GM19467 (cell line): ENCODE measurements around the gene GSX1.
"Not testable (repeated sequence)": the region's sequence is repeated elsewhere in the genome, so short reads cannot be mapped to it uniquely, and the experiment has no call there.

ENCODE experiments used
- ATAC-seq: cut with Tn5 transposase; IDR thresholded peaks from one replicate; pipeline ENCODE4 v1.9.1; 2021; ENCODE audit warnings: mild to moderate bottlenecking, moderate library complexity; ENCODE audit not compliant: unreplicated experiment

The GSX1 gene

GRCh38 chr13:27792393-27793218 lies at the start of gene GSX1:
Gene GSX1 (plus strand): TSS chr13:27792483. CDS start chr13:27792691, 208 bp downstream.
- no peak for ATAC-seq

DNA sequence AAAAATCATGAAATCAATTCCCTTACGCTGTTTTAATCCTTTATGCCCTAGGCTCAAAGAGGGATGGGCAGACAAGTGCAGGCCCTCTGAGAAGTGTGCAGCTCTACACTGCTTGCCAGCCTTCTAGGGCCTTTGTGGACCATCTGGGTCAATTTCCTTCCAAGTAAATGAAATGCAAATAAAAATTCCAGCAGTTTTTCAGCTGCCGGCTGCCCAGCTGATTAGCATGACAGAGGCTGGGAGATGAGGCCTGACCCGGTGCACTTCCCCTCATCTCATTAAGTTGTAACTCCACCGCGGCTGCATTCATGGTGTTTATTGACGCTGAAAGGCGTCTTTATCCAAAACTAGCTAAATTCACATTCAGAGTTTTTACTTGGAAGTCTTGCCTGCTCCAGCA lies 47.5 kb upstream of the GSX1 start:
- no peak for ATAC-seq

- no peak for ATAC-seq
Observed at GRCh38 chr13:27745301-27745700, 47.0 kb upstream of the GSX1 start.

- ATAC-seq = not testable (repeated sequence)
Observed at GRCh38 chr13:27748143-27748542, 44.1 kb upstream of the GSX1 start.

DNA sequence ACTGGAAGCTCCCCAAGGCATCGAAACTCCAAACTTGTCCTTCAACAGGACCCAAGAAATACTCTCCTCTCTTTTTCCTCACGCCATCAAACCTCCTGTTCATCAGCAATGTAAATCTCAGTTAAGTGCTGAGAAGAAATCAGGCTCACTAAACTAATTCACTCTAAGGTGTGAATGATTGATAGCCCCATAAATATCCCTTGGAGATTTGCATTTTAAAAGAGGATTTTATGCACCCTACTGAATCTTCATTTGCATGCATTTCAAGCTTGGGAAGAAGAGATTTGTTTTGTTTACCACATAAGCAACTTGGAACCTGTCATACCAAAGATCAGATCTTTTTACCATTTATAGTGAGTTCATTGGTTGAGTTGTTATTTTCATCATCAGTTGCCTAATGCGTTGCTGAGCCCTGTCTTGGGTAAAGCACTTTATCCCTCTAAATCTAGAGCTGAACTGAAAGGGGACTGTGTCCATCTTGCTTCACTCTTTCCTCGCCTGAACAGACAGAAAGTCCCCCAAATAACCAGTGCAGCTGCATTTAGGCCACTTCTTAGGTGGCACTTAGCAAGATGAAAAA lies 40.2 kb upstream of the GSX1 start:
- no peak for ATAC-seq

DNA sequence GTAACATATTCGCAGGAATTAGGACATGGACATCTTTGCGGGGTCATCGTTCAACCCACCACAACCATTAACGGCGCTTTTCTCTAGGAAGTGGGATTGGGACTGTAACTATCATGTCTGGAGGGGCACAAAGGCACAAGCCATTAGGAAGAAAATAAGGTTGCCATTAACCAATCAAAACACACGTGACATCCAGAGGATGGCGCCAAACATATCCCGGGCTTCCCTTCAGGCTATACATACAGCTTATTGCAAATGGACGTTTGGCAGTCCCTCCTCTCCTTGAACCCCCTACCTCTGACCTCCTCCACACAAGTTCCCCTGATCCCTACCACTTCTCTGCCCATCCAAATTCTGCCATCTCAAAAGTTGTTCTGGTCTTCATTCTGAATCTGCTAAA lies 26.6 kb upstream of the GSX1 start:
- no peak for ATAC-seq

GRCh38 chr13:27770809-27771208 lies 21.5 kb upstream of the GSX1 start:
- no peak for ATAC-seq

DNA sequence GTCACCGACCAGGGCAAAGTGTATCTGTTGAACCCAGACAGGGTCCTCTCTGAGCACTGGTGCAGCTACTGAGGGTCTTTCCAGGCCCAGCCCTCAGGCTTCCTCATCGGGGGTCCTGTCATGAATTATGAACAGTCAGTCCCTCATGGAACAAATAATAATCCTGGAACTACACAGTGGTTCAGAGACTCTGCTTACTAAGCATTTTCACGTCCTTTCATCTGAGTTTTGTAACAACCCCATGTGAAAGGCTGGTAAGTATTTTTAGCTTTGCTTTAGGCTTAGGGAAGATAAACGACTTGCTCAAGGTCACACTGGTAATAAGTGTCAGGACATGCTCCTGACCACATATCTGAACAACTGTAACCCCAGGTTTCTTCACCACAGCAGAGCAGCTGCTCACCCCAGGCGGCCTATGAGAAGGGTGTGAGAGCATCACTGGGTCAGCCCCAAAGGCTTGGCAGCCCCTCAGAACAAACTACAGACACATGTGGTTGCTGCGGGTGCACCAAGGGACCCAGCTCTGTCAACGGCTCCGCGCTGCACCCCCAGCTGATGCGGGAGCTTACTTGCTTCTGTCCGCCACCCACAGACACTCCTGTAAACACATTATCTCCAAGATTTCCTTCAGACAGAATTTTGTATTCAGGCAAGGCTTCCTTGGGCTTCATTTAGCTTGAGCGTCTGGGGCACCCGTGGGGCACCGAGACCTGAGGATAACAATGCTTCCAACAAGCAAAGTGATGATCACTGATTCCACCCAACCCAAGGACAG lies 19.4 kb upstream of the GSX1 start:
- ATAC-seq = no peak

DNA sequence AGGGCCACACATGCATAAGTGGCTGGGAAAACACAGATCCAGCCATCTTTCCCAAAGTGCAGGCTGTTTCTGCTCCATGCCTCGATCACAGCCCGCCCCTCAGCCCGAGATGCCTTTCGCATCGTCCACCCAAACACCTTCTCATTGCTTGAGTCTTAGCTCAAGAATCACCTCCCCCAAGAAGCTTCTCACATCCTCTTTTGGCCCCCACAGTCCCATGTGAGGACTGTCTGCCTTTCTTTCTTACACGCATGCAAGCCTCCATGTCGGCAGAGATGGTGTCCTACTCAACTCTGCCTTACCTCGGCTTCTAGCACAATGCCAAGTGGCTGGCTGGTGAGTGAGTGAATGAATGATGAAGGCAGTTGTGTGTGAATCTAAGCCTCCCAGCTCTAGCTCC lies 18.1 kb upstream of the GSX1 start:
- ATAC-seq = no peak

- no peak for ATAC-seq
Observed at GRCh38 chr13:27774651-27775050, 17.6 kb upstream of the GSX1 start.

DNA sequence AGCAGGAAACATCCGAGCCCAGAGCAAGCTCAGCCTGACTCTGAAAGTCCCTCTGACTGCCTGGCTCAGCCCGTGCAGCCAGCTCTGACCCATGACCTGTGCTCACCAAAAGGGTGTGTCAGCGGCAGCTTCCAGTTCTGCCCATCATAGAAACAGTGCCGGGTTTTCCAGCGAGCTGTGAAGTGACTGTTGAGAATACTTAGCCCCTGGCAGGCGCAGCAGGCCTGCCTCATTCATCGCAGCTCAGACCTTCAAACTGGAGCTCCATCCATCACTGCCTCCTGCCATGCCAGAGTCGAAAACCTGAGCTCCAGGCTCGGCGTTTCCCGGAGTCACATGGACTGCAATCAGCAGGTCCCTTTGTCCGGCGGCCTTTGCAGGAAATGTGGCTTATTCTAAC lies 16.3 kb upstream of the GSX1 start:
- ATAC-seq = no peak

GRCh38 chr13:27782151-27782550 lies 10.1 kb upstream of the GSX1 start:
- ATAC-seq = no peak

- no peak for ATAC-seq
Observed at GRCh38 chr13:27783111-27783510, 9.2 kb upstream of the GSX1 start.

- ATAC-seq = no peak
Observed at GRCh38 chr13:27788271-27788670, 4.0 kb upstream of the GSX1 start.

DNA sequence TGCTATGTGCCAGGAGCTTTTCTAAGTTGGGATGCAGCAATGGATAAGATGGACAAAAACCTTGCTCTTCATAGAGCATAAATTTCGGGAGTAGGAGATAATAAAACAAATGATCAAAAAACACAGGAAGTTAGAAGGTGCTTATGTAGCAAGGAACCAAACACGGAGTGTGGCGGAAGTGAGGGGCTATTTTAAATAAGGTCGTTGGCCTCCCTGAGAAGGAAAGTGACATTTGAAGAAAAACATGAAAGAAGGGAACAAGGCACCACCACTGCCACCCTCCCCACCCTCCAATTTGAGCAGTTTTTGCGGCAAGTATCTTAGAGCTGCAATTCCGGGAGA lies 3.2 kb upstream of the GSX1 start:
- ATAC-seq = no peak

DNA sequence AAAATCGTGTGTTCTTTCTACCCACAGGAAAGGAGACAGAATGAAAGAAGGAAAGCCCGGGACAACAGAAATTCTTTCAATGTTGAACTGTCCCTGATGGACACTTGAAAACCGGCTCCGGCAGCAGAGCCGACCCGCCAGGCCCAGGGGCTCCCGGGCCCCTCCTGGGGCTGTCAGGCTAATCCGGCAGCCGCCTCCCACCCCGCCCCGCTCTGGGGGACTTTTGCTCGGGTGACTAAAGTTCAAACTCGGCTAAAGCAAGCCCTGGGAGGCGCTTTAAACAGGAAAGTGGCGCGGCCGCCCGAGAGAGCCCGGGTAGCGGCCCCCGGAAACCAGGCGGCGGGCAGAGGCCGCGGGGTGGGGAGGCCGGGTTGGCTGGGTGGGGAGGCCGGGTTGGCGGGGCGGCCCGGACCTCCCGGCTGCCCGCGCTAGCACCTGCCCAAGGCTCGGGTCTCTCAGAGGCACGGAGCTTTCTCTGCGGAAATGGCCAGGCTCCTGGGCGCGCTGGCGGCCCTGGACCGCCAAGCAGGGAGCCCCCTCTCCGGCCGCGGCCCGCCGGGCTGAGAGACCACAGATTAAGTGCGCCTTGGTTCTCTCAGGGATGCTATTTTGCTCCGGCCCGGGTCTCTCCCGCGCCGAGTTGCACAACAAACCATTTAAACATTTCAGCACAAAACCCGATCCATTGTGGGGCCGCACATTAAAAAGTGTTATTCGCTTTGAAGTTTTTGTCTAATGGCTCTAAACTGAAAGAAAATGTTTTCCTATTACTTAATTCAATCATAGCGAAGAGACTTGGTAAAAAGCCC lies 2.6 kb upstream of the GSX1 start:
- no peak for ATAC-seq

DNA sequence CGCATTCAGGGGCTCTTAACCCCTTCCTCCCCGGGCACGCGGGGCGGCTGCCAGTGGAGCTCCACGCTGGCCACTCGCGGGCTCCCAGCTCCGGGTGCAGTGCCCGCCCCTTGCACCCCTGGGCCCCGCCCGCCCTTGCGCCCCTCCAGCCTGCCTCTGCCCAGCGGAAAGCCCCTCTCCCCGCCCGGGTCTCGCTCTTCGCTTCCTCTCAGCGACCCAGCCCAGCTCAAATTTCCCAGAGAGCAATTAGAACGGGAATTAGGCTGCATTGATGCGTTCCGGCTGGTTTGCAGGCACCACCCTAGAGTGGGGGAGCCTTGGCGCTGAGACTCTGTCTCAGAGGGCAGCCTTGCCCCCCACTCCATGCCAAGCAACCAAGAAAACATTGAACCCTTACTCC lies 1.8 kb upstream of the GSX1 start:
- ATAC-seq = no peak

GRCh38 chr13:27791146-27791900 lies 960 bp upstream of the GSX1 start:
- ATAC-seq = no peak

GRCh38 chr13:27791901-27792392 lies 336 bp upstream of the GSX1 start:
- ATAC-seq = no peak
